ENCODE measurements around the gene POLR1B. TPM values are rescaled to one million over a fixed set of nuclear protein-coding genes. Genes with fewer than 3 reads are reported as not detected.

POLR1B gene
- total and polyA plus RNA-seq, 2 of the 13 experiments (the other 11 are each of a cell fraction or from before 2014, with no cell fraction given): 18.3 to 46.0 TPM

DNA sequence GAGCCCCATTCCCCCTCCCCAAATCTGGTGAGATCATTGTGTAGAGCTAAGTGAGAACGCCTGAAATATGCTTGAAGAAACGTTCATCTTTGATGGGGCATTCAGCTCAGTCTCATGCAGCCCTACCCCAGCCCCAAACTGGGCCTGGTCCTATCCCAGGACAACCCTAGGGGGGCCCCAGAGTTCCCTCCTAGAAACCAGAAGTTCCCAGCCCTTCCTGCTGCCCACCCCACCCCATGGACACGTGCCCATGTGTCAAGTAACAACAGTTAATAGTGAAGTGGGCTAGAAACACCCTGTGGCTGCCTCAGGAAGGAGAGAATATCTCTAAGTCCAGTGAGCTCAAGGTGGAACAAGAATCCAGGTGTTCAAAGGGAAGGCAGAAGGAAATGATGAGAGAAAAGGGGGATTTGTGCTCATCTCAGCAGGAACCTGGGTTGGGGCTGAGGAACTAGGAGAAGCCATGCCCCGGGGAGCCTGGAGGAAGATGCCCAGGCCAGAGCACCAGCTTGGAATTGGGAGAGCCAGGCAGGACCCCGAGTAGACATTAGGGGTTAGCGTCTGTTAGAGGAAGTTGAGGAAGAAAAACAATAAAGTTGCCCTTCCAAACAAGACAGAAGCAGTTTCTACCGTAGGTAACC is 83.3 kb downstream of the POLR1B start (continued):
- TF ChIP-seq PCBP1 (IDR thresholded peaks at IDR 0.05; ENCODE audit: borderline replicate concordance, low read depth, low read length) (no peak), ZNF777 (CRISPR knock-in tag; IDR thresholded peaks at IDR 0.05) (no peak), GABPB1 (CRISPR knock-in tag; IDR thresholded peaks at IDR 0.05) (no peak), FOXM1 (CRISPR knock-in tag; IDR thresholded peaks at IDR 0.05) (no peak)
- TF ChIP-seq, protein P1, sequence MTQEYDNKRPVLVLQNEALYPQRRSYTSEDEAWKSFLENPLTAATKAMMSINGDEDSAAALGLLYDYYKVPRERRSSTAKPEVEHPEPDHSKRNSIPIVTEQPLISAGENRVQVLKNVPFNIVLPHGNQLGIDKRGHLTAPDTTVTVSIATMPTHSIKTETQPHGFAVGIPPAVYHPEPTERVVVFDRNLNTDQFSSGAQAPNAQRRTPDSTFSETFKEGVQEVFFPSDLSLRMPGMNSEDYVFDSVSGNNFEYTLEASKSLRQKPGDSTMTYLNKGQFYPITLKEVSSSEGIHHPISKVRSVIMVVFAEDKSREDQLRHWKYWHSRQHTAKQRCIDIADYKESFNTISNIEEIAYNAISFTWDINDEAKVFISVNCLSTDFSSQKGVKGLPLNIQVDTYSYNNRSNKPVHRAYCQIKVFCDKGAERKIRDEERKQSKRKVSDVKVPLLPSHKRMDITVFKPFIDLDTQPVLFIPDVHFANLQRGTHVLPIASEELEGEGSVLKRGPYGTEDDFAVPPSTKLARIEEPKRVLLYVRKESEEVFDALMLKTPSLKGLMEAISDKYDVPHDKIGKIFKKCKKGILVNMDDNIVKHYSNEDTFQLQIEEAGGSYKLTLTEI (CRISPR knock-in tag; conservative IDR thresholded peaks at IDR 0.05): no peak
- TF ChIP-seq, protein P2, sequence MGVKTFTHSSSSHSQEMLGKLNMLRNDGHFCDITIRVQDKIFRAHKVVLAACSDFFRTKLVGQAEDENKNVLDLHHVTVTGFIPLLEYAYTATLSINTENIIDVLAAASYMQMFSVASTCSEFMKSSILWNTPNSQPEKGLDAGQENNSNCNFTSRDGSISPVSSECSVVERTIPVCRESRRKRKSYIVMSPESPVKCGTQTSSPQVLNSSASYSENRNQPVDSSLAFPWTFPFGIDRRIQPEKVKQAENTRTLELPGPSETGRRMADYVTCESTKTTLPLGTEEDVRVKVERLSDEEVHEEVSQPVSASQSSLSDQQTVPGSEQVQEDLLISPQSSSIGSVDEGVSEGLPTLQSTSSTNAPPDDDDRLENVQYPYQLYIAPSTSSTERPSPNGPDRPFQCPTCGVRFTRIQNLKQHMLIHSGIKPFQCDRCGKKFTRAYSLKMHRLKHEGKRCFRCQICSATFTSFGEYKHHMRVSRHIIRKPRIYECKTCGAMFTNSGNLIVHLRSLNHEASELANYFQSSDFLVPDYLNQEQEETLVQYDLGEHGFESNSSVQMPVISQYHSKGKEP (CRISPR knock-in tag; IDR thresholded peaks at IDR 0.05): no peak
- TF ChIP-seq, protein P3, sequence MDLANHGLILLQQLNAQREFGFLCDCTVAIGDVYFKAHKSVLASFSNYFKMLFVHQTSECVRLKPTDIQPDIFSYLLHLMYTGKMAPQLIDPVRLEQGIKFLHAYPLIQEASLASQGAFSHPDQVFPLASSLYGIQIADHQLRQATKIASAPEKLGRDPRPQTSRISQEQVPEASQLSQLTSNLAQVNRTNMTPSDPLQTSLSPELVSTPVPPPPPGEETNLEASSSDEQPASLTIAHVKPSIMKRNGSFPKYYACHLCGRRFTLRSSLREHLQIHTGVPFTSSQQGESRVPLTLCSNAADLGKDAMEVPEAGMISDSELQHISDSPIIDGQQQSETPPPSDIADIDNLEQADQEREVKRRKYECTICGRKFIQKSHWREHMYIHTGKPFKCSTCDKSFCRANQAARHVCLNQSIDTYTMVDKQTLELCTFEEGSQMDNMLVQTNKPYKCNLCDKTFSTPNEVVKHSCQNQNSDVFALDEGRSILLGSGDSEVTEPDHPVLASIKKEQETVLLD (CRISPR knock-in tag; IDR thresholded peaks at IDR 0.05; ENCODE audit: low read depth): no peak
- TF ChIP-seq, protein P4, sequence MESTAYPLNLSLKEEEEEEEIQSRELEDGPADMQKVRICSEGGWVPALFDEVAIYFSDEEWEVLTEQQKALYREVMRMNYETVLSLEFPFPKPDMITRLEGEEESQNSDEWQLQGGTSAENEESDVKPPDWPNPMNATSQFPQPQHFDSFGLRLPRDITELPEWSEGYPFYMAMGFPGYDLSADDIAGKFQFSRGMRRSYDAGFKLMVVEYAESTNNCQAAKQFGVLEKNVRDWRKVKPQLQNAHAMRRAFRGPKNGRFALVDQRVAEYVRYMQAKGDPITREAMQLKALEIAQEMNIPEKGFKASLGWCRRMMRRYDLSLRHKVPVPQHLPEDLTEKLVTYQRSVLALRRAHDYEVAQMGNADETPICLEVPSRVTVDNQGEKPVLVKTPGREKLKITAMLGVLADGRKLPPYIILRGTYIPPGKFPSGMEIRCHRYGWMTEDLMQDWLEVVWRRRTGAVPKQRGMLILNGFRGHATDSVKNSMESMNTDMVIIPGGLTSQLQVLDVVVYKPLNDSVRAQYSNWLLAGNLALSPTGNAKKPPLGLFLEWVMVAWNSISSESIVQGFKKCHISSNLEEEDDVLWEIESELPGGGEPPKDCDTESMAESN (CRISPR knock-in tag; conservative IDR thresholded peaks at IDR 0.05): no peak
- TF ChIP-seq, protein P5, sequence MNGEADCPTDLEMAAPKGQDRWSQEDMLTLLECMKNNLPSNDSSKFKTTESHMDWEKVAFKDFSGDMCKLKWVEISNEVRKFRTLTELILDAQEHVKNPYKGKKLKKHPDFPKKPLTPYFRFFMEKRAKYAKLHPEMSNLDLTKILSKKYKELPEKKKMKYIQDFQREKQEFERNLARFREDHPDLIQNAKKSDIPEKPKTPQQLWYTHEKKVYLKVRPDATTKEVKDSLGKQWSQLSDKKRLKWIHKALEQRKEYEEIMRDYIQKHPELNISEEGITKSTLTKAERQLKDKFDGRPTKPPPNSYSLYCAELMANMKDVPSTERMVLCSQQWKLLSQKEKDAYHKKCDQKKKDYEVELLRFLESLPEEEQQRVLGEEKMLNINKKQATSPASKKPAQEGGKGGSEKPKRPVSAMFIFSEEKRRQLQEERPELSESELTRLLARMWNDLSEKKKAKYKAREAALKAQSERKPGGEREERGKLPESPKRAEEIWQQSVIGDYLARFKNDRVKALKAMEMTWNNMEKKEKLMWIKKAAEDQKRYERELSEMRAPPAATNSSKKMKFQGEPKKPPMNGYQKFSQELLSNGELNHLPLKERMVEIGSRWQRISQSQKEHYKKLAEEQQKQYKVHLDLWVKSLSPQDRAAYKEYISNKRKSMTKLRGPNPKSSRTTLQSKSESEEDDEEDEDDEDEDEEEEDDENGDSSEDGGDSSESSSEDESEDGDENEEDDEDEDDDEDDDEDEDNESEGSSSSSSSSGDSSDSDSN (CRISPR knock-in tag; IDR thresholded peaks at IDR 0.05): no peak

Measured in HepG2 (cell line).